Gastrocnemius medialis (tissue), 4 donors: ENCODE data around the gene GCLC. TPM values are rescaled to one million over a fixed set of nuclear protein-coding genes. Genes with fewer than 3 reads are reported as not detected.

Experiments used
- ATAC-seq, 2 donors: fragments of 150-250 bp; one replicate each; pipeline ENCODE4 v1.9.1; 2016
- DNase-seq, 2 donors: peaks; one replicate each; pipeline ENCODE4 v3.0.0-alpha.2; 2019
- H3K27ac ChIP-seq, 4 donors: fragments of 200-600 bp; sonication (generic); 1 replicate in 1 of 4; 2 replicates in 3 of 4; pipeline ENCODE4 v1.5.1; 2016 to 2018; ENCODE audit warnings: mild to moderate bottlenecking in 2 of 4, moderate library complexity in 1 of 4
- H3K27me3 ChIP-seq, 3 donors: fragments of 200-600 bp; sonication (generic) in 2 of 3; 1 replicate in 1 of 3; 2 replicates in 2 of 3; pipeline versions ENCODE4 v1.5.1 to v1.6.0; 2016 to 2019; ENCODE audit warnings: mild to moderate bottlenecking in 1 of 3, moderate library complexity in 1 of 3
- H3K36me3 ChIP-seq, 2 donors: fragments of 200-600 bp; sonication (generic) in 1 of 2; one replicate each; pipeline ENCODE4 v1.5.1; 2017 to 2018
- H3K4me1 ChIP-seq, 2 donors: fragments of 200-600 bp; sonication (generic) in 1 of 2; one replicate each; pipeline ENCODE4 v1.5.1; 2016 to 2017; ENCODE audit warnings: mild to moderate bottlenecking in 2 of 2
- H3K4me3 ChIP-seq, 4 donors: fragments of 200-600 bp; sonication (generic) in 3 of 4; 1 replicate in 1 of 4; 2 replicates in 3 of 4; pipeline ENCODE4 v1.5.1; 2016 to 2019; ENCODE audit warnings: mild to moderate bottlenecking in 2 of 4
- H3K9me3 ChIP-seq, 3 donors: fragments of 200-600 bp; sonication (generic) in 2 of 3; 1 replicate in 1 of 3; 2 replicates in 2 of 3; pipeline ENCODE4 v1.5.1; 2016 to 2019
- POLR2A ChIP-seq, 2 donors: fragments of 450-650 bp; IDR thresholded peaks; one replicate each; pipeline ENCODE4 v1.6.1; 2017; ENCODE audit warnings: antibody characterized with exemption in 2 of 2, mild to moderate bottlenecking in 2 of 2, moderate library complexity in 2 of 2
- in situ Hi-C, 4 donors: fragments of 200-750 bp; cut with MboI; loops; one replicate each; pipeline versions ENCODE4 v1.15.0 to v1.8.0; 2017; ENCODE audit warnings: low sequenced_read_pairs in 4 of 4
- intact Hi-C: fragments of 100-400 bp; cut with DNase I; formaldehyde crosslinking; loops from one replicate; pipeline ENCODE4 v1.15.1; 2023; ENCODE audit warnings: low total_unique reads
- total RNA-seq, 4 donors: library from RNA; depleted of rRNA; stranded (reverse); fragments of >200 nt; gene quantifications; one replicate each; pipeline versions ENCODE4 v1.1.0 to v1.2.3, GENCODE V29; 2016
- TF ChIP-seq, protein P1 (sequence below), 5 experiments: fragments of 450-650 bp in 3 of 5; fragments of 200-600 bp in 2 of 5; sonication (generic) in 2 of 5; IDR thresholded peaks in 4 of 5; conservative IDR thresholded peaks in 1 of 5; 1 replicate in 4 of 5; 2 replicates in 1 of 5; pipeline ENCODE4 v1.5.1; 2016 to 2019; ENCODE audit warnings: antibody characterized with exemption in 5 of 5, mild to moderate bottlenecking in 3 of 5, moderate library complexity in 3 of 5

GCLC gene
- total RNA-seq, 4 donors from 2014 or later = 16.4 to 29.0 (median 20.5) TPM

DNA sequence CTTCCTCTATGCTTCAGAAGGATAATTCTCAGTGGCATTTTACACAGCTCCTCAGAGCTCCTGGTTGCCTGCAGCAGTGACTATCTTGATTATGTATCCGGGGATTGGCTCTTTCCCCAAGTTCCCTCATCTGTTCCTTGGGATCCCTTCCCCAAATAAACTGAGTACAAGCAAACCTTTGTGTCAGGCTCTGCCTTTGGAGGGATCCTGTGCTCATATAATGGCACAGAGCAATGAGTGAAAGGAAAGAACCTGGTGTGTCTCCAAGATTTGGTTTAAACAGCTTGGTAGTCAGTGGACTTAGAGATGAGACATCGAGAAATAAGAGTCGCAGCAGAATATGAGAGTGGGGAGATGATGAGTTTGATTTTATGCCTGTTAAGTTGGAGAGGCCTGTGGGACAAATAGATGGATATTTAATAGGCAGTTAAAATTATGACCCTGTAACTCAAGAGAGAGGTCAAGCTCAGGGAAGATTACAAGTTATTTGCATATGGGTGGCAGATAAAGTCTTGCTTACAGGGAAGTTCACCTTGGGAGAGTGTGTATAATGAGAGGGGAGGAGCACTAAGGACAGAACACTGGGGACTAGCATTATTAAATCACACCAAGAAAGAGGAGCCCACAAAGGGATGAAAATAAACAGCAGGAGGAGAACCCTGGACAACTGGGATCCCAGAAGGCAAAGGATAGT is 44.1 kb upstream of the GCLC start:
- DNase-seq (no peak), ATAC-seq (no peak)
- intact Hi-C loops (no loop called here), in situ Hi-C loops (no loop called here)
- Histone ChIP-seq H3K4me1 (no peaks in the 10 kb centered on the region), H3K9me3 (no peaks in the 10 kb centered on the region), H3K4me3 (no peak overlapping the region), H3K36me3 (no peaks in the 10 kb centered on the region), H3K27ac (no peak overlapping the region), H3K27me3 (no peaks in the 10 kb centered on the region)
- TF ChIP-seq, protein P1, sequence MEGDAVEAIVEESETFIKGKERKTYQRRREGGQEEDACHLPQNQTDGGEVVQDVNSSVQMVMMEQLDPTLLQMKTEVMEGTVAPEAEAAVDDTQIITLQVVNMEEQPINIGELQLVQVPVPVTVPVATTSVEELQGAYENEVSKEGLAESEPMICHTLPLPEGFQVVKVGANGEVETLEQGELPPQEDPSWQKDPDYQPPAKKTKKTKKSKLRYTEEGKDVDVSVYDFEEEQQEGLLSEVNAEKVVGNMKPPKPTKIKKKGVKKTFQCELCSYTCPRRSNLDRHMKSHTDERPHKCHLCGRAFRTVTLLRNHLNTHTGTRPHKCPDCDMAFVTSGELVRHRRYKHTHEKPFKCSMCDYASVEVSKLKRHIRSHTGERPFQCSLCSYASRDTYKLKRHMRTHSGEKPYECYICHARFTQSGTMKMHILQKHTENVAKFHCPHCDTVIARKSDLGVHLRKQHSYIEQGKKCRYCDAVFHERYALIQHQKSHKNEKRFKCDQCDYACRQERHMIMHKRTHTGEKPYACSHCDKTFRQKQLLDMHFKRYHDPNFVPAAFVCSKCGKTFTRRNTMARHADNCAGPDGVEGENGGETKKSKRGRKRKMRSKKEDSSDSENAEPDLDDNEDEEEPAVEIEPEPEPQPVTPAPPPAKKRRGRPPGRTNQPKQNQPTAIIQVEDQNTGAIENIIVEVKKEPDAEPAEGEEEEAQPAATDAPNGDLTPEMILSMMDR (IDR thresholded peaks at IDR 0.05 in 4 of 5, conservative IDR thresholded peaks at IDR 0.05 in 1 of 5) = no peak
- TF ChIP-seq POLR2A (IDR thresholded peaks at IDR 0.05) = no peak

DNA sequence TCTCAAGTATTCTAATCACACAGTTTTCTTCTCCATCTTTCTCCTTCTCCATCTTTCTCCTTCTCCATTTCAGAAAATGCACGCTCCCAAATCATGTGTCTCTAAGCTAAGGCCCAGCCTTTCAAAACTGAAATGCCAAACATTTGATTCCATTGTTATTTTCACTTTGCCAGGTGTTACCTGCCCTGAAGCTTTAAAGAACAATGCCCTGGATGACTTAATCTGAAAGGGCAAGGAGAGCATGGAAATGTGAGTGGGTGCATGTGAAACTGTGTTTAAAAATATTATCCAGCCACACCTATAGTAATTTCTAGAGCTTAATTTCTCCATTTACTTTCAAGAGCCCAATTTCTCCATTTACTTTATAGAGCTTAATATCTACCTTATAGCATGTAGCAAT is 42.4 kb upstream of the GCLC start:
- H3K27ac ChIP-seq = no peak overlapping the region
- no peak for ATAC-seq

GRCh38 chr6:53585208-53585900 is 40.5 kb upstream of the GCLC start:
- no peaks in the 10 kb centered on the region for H3K27me3 ChIP-seq
- DNase-seq (no peak), ATAC-seq (no peak)
- no peaks in the 10 kb centered on the region for H3K9me3 ChIP-seq
- intact Hi-C loops (no loop called here), in situ Hi-C loops (no loop called here)
- no peak overlapping the region for H3K27ac ChIP-seq
- H3K36me3 ChIP-seq = no peaks in the 10 kb centered on the region
- no peaks in the 10 kb centered on the region for H3K4me1 ChIP-seq
- TF ChIP-seq, protein P1 (IDR thresholded peaks at IDR 0.05 in 4 of 5, conservative IDR thresholded peaks at IDR 0.05 in 1 of 5) = no peak
- no peak for TF ChIP-seq POLR2A (IDR thresholded peaks at IDR 0.05)
- H3K4me3 ChIP-seq = no peak overlapping the region

More for the DNA sequence above, 42.4 kb upstream of the GCLC start:
- Histone ChIP-seq H3K4me3 (no peak overlapping the region), H3K36me3 (no peaks in the 10 kb centered on the region), H3K9me3 (no peaks in the 10 kb centered on the region), H3K27me3 (no peaks in the 10 kb centered on the region), H3K4me1 (no peaks in the 10 kb centered on the region)
- intact Hi-C loops (no loop called here), in situ Hi-C loops (no loop called here)
- no peak for TF ChIP-seq POLR2A (IDR thresholded peaks at IDR 0.05)
- TF ChIP-seq, protein P1 (IDR thresholded peaks at IDR 0.05 in 4 of 5, conservative IDR thresholded peaks at IDR 0.05 in 1 of 5) = no peak
- no peak for DNase-seq

GRCh38 chr6:53584726-53585125 is 39.8 kb upstream of the GCLC start:
- H3K4me1 ChIP-seq = no peaks in the 10 kb centered on the region
- no peak overlapping the region for H3K4me3 ChIP-seq
- H3K9me3 ChIP-seq = no peaks in the 10 kb centered on the region
- no peaks in the 10 kb centered on the region for H3K36me3 ChIP-seq
- DNase-seq = no peak
- intact Hi-C loops (no loop called here), in situ Hi-C loops (no loop called here)
- no peak for ATAC-seq
- no peak overlapping the region for H3K27ac ChIP-seq
- TF ChIP-seq, protein P1 (IDR thresholded peaks at IDR 0.05 in 4 of 5, conservative IDR thresholded peaks at IDR 0.05 in 1 of 5) = no peak
- no peak for TF ChIP-seq POLR2A (IDR thresholded peaks at IDR 0.05)
- H3K27me3 ChIP-seq = no peaks in the 10 kb centered on the region
